UCSD-AML1 (cell line): Measurements from ENCODE around the gene EEF1A1.
"Not testable (repeated sequence)": the region's sequence is repeated elsewhere in the genome, so short reads cannot be mapped to it uniquely, and the experiment has no call there.

Experiments used
- DNase-seq: peaks from one replicate; lab custom pipeline; 2025; ENCODE audit not compliant: unreplicated experiment; lab: John Stamatoyannopoulos, UW

The EEF1A1 gene

GRCh38 chr6:73520688-73521350 is at the start of gene EEF1A1:
EEF1A1 (minus strand) TSS chr6:73521032; CDS start chr6:73520026, 1,006 bp downstream.
- peak; percentile 99 for DNase-seq

- DNase-seq: no peak
These were observed 48.3 kb upstream of the EEF1A1 start for GRCh38 chr6:73569121-73569520.

GRCh38 chr6:73566954-73567591 is 46.2 kb upstream of the EEF1A1 start:
- DNase-seq: no peak

- not testable (repeated sequence) for DNase-seq
These were observed 45.6 kb upstream of the EEF1A1 start for GRCh38 chr6:73566486-73566871.

- DNase-seq: no peak
These were observed 45.1 kb upstream of the EEF1A1 start for GRCh38 chr6:73565767-73566485.

GRCh38 chr6:73564578-73565345 is 43.9 kb upstream of the EEF1A1 start:
- DNase-seq: no peak

GRCh38 chr6:73562558-73562957 is 41.7 kb upstream of the EEF1A1 start:
- DNase-seq: no peak

GRCh38 chr6:73560853-73561407 is 40.1 kb upstream of the EEF1A1 start:
- DNase-seq: no peak

- no peak for DNase-seq
These were observed 39.4 kb upstream of the EEF1A1 start for GRCh38 chr6:73560182-73560732.

- not testable (repeated sequence) for DNase-seq
These were observed 38.6 kb upstream of the EEF1A1 start for GRCh38 chr6:73559399-73559794.

GRCh38 chr6:73558624-73559398 is 38.0 kb upstream of the EEF1A1 start:
- no peak for DNase-seq

GRCh38 chr6:73556836-73557235 is 36.0 kb upstream of the EEF1A1 start:
- no peak for DNase-seq

- DNase-seq: not testable (repeated sequence)
These were observed 34.6 kb upstream of the EEF1A1 start for GRCh38 chr6:73555380-73555949.

- DNase-seq: not testable (repeated sequence)
These were observed 30.3 kb upstream of the EEF1A1 start for GRCh38 chr6:73551115-73551514.

- DNase-seq: no peak
These were observed 27.9 kb upstream of the EEF1A1 start for GRCh38 chr6:73548458-73549446.

- DNase-seq: no peak
These were observed 26.2 kb upstream of the EEF1A1 start for GRCh38 chr6:73547036-73547435.

- no peak for DNase-seq
These were observed 22.1 kb upstream of the EEF1A1 start for GRCh38 chr6:73542891-73543290.

- not testable (repeated sequence) for DNase-seq
These were observed 21.6 kb upstream of the EEF1A1 start for GRCh38 chr6:73542481-73542880.
